Activated naive CD4-positive, alpha-beta T cell treated with anti-CD3 and anti-CD28 coated beads, Interleukin-2, amount 50 U/mL, for 16 hours (primary cell): ENCODE data around the gene ANK2.
"Not testable (repeated sequence)": the region's sequence is repeated elsewhere in the genome, so short reads cannot be mapped to it uniquely, and the experiment has no call there.

Experiments used
- DNase-seq: peaks from one replicate; pipeline ENCODE4 v3.0.0-alpha.2; 2020

The ANK2 gene

DNA sequence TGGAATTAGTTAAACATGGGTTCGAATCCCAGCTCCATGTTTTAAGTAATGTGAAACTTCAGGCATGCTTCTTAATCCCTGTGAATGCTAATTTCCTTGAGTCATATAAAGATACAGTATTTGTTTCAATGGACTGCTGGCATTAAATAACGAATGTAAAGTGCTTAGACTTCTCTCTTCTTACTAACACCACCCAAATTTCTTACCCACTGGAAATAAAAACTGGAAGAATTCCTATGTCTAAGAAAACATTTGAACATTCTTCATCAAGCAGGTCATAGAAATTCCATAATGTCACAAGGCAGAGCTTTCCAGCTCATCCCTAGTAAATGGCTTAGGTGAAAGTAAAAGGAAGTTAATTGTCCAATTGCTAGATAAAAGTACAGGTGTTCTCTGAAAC, 172.5 kb downstream of the ANK2 start:
- no peak for DNase-seq

DNA sequence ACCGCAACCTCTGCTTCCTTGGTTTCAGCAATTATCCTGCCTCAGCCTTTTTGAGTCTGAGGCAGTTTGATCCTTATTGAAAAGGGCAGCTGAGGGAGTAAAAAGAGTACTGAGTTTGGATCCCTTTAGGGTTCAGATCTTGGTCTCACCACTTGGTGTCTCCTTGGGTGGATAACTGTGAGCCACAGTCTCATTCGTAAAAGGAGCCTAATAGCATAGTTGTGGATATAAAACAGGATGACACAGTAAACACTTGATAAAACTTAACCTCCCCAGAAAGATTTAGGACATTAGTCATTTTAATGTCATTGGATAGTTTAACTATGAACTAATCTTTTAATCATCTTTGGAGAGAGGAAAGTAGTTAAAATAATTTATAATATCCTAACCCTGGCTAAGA, 173.0 kb downstream of the ANK2 start:
- no peak for DNase-seq

- no peak for DNase-seq
These were observed 173.5 kb downstream of the ANK2 start for GRCh38 chr4:113223001-113223400.

- DNase-seq = no peak
These were observed 182.7 kb downstream of the ANK2 start for GRCh38 chr4:113232194-113232593.

DNA sequence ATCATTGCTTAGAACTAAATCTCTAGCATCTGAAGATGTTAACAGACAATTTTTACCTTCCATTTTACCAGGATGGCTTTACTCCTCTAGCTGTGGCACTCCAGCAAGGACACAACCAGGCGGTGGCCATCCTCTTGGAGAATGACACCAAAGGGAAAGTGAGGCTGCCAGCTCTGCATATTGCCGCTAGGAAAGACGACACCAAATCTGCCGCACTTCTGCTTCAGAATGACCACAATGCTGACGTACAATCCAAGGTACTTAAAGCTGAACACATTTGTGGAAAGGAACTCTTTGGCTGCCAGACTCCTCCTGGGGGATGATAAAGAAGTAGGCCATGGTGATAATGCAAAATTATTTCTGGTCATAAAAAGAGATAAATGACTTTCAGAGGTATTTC, 187.5 kb downstream of the ANK2 start:
- DNase-seq = no peak

DNA sequence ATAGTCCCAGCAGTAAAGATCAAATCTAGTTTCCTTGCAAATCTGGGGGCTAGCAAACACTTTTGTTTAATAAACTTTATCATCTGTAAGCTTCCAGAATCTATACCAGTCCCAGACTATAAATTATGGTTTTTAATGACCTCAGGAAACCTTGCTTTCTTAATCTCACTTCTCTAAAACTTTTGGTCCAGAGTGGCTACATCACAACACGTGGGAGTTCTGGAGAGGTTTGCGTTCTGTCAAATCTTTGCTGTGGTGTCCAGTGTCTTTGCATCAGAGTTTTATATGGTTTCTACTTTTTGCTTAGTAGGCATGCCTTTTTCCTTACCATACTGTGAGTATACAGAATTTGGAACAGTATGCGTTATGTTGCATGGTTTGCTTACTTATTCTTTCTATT, 193.9 kb downstream of the ANK2 start:
- no peak for DNase-seq

GRCh38 chr4:113244747-113245146, 195.3 kb downstream of the ANK2 start:
- not testable (repeated sequence) for DNase-seq

GRCh38 chr4:113248320-113248719, 198.9 kb downstream of the ANK2 start:
- no peak for DNase-seq

DNA sequence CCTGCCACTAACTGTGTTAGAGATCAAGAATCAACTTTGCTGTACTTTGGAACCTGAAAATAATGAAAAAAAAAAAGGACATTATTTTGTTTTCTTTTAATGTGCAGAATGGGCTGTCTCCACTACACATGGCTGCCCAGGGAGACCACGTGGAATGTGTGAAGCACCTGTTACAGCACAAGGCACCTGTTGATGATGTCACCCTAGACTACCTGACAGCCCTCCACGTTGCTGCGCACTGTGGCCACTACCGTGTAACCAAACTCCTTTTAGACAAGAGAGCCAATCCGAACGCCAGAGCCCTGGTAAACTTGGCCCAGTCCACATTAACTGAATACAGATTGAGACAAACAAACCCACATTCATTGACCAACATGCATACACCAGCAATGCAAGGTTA, 206.2 kb downstream of the ANK2 start:
- no peak for DNase-seq

DNA sequence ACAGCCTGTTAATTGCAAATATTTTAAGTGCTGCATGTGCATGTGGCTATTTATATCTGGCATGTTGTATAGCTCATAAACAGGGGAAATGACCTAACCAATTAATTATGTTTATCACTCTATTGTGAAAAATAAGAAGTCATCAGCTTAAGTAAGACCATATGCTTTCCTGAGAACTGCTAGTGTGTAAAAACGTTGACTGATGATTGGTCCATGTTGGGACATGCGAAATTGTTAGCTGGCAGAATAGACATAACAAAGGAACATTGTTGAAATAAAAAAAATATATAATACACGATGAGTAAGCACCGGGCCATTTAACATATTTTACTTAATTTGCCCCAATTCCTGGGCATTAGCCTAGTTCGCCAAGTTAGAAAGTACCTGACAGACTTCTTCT, 207.5 kb downstream of the ANK2 start:
- DNase-seq = no peak

DNA sequence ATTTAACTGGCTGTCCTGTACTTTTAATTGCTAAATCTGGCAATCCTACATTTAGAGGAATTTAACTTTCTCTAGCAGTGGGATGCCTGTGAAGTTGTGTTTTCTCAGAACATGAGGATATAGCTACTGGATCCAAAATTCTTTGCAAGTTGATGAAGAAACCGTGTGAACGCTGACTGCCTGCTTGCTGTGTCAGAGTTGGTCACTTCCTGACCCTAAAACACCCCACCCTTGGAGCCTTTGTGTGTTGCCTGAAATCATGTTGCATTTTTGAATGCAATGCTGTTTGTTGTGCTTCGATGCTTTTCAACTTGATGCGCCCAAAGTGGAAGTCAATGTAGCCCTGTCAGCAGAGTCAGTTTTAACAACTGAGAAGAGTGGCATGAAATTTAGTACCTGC, 211.2 kb downstream of the ANK2 start:
- DNase-seq = no peak

GRCh38 chr4:113263274-113263673, 213.8 kb downstream of the ANK2 start:
- DNase-seq = no peak

- DNase-seq = no peak
These were observed 221.3 kb downstream of the ANK2 start for GRCh38 chr4:113270520-113271319.

DNA sequence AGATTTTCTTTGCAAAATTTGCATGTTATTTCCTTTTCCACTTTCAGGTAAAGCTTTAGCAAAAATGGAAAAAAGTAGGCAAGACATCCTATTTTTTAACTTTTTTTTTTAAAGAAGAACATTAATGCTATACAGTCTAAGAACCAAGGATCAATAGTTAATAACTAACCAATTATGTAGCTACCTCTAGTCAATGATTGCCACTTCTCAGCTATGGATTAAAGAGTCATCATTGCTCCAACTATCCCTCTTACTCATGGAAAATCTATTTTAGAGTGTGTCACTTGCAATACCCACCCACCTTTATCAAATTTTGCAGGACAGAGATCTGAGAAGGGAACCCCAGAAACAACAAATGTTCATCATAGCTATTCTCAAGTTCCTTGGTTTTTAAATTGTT, 223.1 kb downstream of the ANK2 start:
- no peak for DNase-seq

- DNase-seq = no peak
These were observed 224.3 kb downstream of the ANK2 start for GRCh38 chr4:113273721-113274220.

- DNase-seq = no peak
These were observed 227.2 kb downstream of the ANK2 start for GRCh38 chr4:113276464-113277170.

GRCh38 chr4:113278324-113278934, 229.0 kb downstream of the ANK2 start:
- peak; percentile 45 for DNase-seq

GRCh38 chr4:113285501-113285900, 236.0 kb downstream of the ANK2 start:
- no peak for DNase-seq

GRCh38 chr4:113288257-113288656, 238.8 kb downstream of the ANK2 start:
- no peak for DNase-seq

- no peak for DNase-seq
These were observed 239.2 kb downstream of the ANK2 start for GRCh38 chr4:113288696-113289095.

- DNase-seq = no peak
These were observed 240.3 kb downstream of the ANK2 start for GRCh38 chr4:113289766-113290165.

DNA sequence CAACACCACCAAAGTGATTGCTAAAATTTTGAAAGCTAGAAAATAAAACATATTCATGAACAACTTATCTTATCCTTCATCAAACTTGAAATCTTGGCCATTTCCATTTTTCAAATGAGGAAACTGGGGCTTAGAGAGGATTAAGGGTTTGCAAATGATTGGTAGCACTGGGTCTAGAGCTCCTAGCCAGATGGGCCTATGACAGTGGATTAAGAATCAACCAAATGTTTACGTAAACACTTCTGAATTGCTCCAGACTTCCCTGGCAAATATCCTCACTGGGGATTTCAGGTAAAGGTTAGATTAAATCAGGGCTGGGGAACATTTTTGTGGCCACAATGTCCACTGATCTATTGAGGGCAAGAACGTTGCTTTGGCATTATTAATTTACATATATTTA, 241.2 kb downstream of the ANK2 start:
- no peak for DNase-seq

DNA sequence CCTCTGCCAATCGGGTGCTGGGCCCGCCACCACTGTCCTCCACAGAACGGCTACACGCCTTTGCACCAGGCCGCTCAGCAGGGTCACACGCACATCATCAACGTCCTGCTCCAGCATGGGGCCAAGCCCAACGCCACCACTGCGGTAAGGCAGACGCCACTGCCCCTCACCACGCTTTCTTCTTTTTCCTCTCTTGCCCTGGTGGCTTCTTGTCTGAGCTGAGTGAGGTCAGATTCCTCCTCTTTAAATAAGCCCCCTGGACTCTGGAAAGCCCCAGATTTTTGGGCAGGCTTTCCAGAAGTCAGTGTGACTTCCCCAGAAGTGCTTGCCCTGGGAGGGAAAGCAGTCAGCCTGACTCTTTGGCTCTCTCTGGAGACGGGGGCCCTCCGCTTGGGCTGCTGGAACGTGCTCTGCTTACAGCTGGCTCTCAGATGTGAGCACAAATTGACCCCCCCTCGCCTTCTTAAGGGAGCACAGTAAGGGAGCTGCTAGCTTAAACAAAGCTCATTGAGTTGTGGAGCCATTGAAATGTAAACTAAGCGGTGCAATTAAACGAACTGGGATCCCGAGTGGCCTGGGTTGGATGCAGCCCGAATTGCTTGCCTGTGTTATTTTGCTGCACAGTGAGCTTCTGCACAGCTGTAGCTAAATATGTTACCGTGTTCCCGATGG, 243.1 kb downstream of the ANK2 start:
- no peak for DNase-seq
